Neural cell (in vitro differentiated cells): ENCODE data around the gene PNMA6F.

Source experiments
- CTCF ChIP-seq: fragments of 450-650 bp; IDR thresholded peaks from 2 replicates; pipeline ENCODE4 v1.5.1; 2014; ENCODE audit warnings: antibody characterized with exemption, mild to moderate bottlenecking, moderate library complexity; ENCODE audit not compliant: poor library complexity, severe bottlenecking
- EZH2 ChIP-seq: fragments of 200-600, 300-800 bp; shearing (Covaris generic), sonication (generic); IDR thresholded peaks from 2 replicates; pipeline ENCODE4 v1.6.1; 2014; ENCODE audit warnings: antibody characterized with exemption, low read length, borderline replicate concordance, mild to moderate bottlenecking; ENCODE audit not compliant: insufficient read depth, poor library complexity, severe bottlenecking
- MXI1 ChIP-seq: fragments of 450-650 bp; conservative IDR thresholded peaks from 2 replicates; pipeline ENCODE4 v1.6.1; 2014; ENCODE audit warnings: antibody characterized with exemption, mild to moderate bottlenecking; ENCODE audit not compliant: poor library complexity, severe bottlenecking
- RAD21 ChIP-seq: fragments of 450-650 bp; conservative IDR thresholded peaks from 2 replicates; pipeline ENCODE4 v1.6.1; 2014; ENCODE audit warnings: antibody characterized with exemption, mild to moderate bottlenecking, moderate library complexity
- SMC3 ChIP-seq: fragments of 450-650 bp; conservative IDR thresholded peaks from 2 replicates; pipeline ENCODE4 v1.6.1; 2014; ENCODE audit warnings: antibody characterized with exemption, mild to moderate bottlenecking, moderate library complexity; ENCODE audit not compliant: poor library complexity
- TAF1 ChIP-seq: IDR thresholded peaks from 2 replicates; pipeline ENCODE4 v1.6.1; 2012; ENCODE audit warnings: low read depth

- TF ChIP-seq CTCF = no peak
- TF ChIP-seq EZH2 = no peak
- no peak for TF ChIP-seq SMC3
- no peak for TF ChIP-seq RAD21
- TF ChIP-seq TAF1 = no peak
- no peak for TF ChIP-seq MXI1
Measured at GRCh38 chrX:153327561-153327960, 6.0 kb upstream of the PNMA6F start.
